GM12864 (cell line): Measurements from ENCODE around the gene ADAT2.
"Not testable (repeated sequence)": the region's sequence is repeated elsewhere in the genome, so short reads cannot be mapped to it uniquely, and the experiment has no call there.

ENCODE experiments used
- DNase-seq: peaks from one replicate; pipeline ENCODE4 v3.0.0-alpha.2; 2011; ENCODE audit warnings: low read depth
- H3K4me3 ChIP-seq: 2 replicates; pipeline ENCODE4 v1.5.1; 2011; ENCODE audit warnings: mild to moderate bottlenecking, low read depth, low read length, control low read depth
- CTCF ChIP-seq: IDR thresholded peaks from 2 replicates; pipeline ENCODE4 v1.5.1; 2011; ENCODE audit warnings: low read depth, mild to moderate bottlenecking, moderate library complexity, low read length, control low read depth, inconsistent platforms; ENCODE audit errors: missing control alignments

Gene ADAT2

GRCh38 chr6:143485967-143486366, 35.5 kb upstream of the ADAT2 start:
- no peak for DNase-seq
- no peak for TF ChIP-seq CTCF
- no peak overlapping the region for H3K4me3 ChIP-seq

GRCh38 chr6:143482593-143482992, 32.1 kb upstream of the ADAT2 start:
- TF ChIP-seq CTCF = no peak
- no peak overlapping the region for H3K4me3 ChIP-seq
- DNase-seq = no peak

- DNase-seq = no peak
- H3K4me3 ChIP-seq = no peak overlapping the region
- TF ChIP-seq CTCF = no peak
Observed at GRCh38 chr6:143478479-143479062, 28.1 kb upstream of the ADAT2 start.

- TF ChIP-seq CTCF = no peak
- H3K4me3 ChIP-seq = no peak overlapping the region
Observed at GRCh38 chr6:143476545-143476944, 26.1 kb upstream of the ADAT2 start.

GRCh38 chr6:143471822-143472221, 21.3 kb upstream of the ADAT2 start:
- H3K4me3 ChIP-seq = no peak overlapping the region
- TF ChIP-seq CTCF = no peak
- DNase-seq = no peak

More at GRCh38 chr6:143476545-143476944, 26.1 kb upstream of the ADAT2 start:
- no peak for DNase-seq

- H3K4me3 ChIP-seq, DNase-seq: not testable (repeated sequence)
Observed at GRCh38 chr6:143468823-143469222, 18.3 kb upstream of the ADAT2 start.

- TF ChIP-seq CTCF = no peak
- H3K4me3 ChIP-seq = no peak overlapping the region
- DNase-seq = no peak
Observed at GRCh38 chr6:143468026-143468425, 17.5 kb upstream of the ADAT2 start.
